ENCODE measurements around the gene CCL26.
"Not testable (repeated sequence)": the region's sequence is repeated elsewhere in the genome, so short reads cannot be mapped to it uniquely, and the experiment has no call there.

Gene CCL26

GRCh38 chr7:75727881-75728593 lies 44.0 kb downstream of the CCL26 start:
- no peak overlapping the region for H3K4me3 ChIP-seq (replicated peaks; ENCODE audit: low read depth, low read length)
- no peak for DNase-seq (ENCODE audit: extremely low read depth, low read depth)
- TF ChIP-seq, protein P1, sequence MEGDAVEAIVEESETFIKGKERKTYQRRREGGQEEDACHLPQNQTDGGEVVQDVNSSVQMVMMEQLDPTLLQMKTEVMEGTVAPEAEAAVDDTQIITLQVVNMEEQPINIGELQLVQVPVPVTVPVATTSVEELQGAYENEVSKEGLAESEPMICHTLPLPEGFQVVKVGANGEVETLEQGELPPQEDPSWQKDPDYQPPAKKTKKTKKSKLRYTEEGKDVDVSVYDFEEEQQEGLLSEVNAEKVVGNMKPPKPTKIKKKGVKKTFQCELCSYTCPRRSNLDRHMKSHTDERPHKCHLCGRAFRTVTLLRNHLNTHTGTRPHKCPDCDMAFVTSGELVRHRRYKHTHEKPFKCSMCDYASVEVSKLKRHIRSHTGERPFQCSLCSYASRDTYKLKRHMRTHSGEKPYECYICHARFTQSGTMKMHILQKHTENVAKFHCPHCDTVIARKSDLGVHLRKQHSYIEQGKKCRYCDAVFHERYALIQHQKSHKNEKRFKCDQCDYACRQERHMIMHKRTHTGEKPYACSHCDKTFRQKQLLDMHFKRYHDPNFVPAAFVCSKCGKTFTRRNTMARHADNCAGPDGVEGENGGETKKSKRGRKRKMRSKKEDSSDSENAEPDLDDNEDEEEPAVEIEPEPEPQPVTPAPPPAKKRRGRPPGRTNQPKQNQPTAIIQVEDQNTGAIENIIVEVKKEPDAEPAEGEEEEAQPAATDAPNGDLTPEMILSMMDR (IDR thresholded peaks at IDR 0.05; ENCODE audit: low read depth, low read length, missing control alignments), result no peak

- not testable (repeated sequence) for DNase-seq (ENCODE audit: extremely low read depth, low read depth); H3K4me3 ChIP-seq (replicated peaks; ENCODE audit: low read depth, low read length)
Measured at GRCh38 chr7:75727351-75727750, 44.7 kb downstream of the CCL26 start.

GRCh38 chr7:75725306-75725705 lies 46.7 kb downstream of the CCL26 start:
- TF ChIP-seq, protein P1 (IDR thresholded peaks at IDR 0.05; ENCODE audit: low read depth, low read length, missing control alignments), result no peak
- DNase-seq (ENCODE audit: extremely low read depth, low read depth), result no peak
- H3K4me3 ChIP-seq (replicated peaks; ENCODE audit: low read depth, low read length), result no peak overlapping the region

DNA sequence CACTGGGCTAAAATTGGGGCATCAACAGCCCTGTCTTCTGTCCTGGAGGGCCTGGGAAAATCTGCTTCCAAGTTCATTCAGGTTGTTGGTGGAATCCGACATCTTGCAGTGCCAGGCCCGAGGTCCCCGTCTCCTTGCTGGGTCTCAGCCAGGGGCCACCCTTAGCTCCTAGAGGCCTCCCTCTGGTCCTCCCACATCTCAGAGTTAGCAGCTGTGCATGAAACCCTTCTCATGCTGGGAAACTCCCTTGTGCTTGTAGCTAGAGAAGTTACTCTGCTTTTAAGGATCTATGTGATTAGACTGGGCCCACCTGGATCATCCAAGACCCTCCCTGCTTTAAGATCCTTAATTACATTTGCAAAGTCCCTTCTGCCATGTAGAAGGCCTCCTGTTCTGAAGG lies 48.6 kb downstream of the CCL26 start:
- H3K4me3 ChIP-seq (replicated peaks; ENCODE audit: low read depth, low read length), result no peak overlapping the region
- TF ChIP-seq, protein P1 (IDR thresholded peaks at IDR 0.05; ENCODE audit: low read depth, low read length, missing control alignments), result no peak
- DNase-seq (ENCODE audit: extremely low read depth, low read depth), result no peak

DNA sequence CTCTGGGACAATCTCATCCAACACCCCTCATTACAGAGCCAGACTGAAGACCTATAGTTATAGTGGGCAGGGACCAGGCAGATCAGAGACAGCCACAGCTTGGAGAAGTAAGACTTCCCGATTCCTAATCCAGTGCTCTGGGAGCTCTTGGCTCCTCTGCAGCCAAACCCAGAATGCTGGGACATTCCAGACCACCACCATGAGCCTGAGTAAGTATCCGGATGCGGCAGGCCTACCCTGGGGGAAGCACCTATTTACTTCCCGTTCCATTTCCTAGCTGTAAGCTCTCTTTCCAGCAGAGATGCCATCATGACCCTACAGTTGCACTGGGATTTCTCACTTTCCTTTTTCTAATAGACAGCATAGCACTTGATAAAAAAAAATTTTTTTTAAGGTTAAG lies 49.6 kb downstream of the CCL26 start:
- no peak for DNase-seq (ENCODE audit: extremely low read depth, low read depth)
- TF ChIP-seq, protein P1 (IDR thresholded peaks at IDR 0.05; ENCODE audit: low read depth, low read length, missing control alignments), result no peak
- H3K4me3 ChIP-seq (replicated peaks; ENCODE audit: low read depth, low read length), result no peak overlapping the region

- H3K4me3 ChIP-seq (replicated peaks; ENCODE audit: low read depth, low read length); DNase-seq (ENCODE audit: extremely low read depth, low read depth): not testable (repeated sequence)
Measured at GRCh38 chr7:75721922-75722321, 50.1 kb downstream of the CCL26 start.

DNA sequence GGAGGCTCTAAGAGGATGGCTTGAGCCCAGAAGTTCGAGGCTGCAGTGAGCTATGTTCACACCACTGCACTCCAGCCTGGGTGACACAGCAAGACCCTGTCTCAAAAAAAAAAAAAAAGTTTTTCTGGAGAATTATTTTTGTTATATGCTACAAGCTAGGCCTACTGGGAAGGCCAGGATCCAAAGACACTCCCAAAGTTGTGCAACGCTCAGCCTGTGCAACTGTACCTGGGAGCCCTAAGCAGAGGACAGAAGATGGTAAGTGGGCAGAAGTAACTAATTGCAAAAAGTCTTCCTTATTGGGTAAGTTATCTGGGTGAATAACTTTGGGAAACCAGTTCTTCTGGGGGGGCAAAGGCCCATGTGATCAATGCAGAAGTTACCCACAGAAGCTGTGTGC lies 50.6 kb downstream of the CCL26 start:
- no peak for DNase-seq (ENCODE audit: extremely low read depth, low read depth)
- TF ChIP-seq, protein P1 (IDR thresholded peaks at IDR 0.05; ENCODE audit: low read depth, low read length, missing control alignments), result no peak
- no peak overlapping the region for H3K4me3 ChIP-seq (replicated peaks; ENCODE audit: low read depth, low read length)

- no peak for DNase-seq (ENCODE audit: extremely low read depth, low read depth)
- H3K4me3 ChIP-seq (replicated peaks; ENCODE audit: low read depth, low read length), result no peak overlapping the region
- TF ChIP-seq, protein P1 (IDR thresholded peaks at IDR 0.05; ENCODE audit: low read depth, low read length, missing control alignments), result no peak
Measured at GRCh38 chr7:75719626-75720025, 52.4 kb downstream of the CCL26 start.

Data from HFF-Myc (cell line).